Stomach (tissue), 4 donors: ENCODE results near the gene KIF2C.

ENCODE experiments used
- CTCF ChIP-seq, 7 experiments: fragments of 450-650 bp in 4 of 7; fragments of 200-600 bp in 3 of 7; sonication (generic) in 3 of 7; IDR thresholded peaks; one replicate each; pipeline ENCODE4 v1.5.1; 2016 to 2019; ENCODE audit warnings: antibody characterized with exemption in 7 of 7, control low read depth in 2 of 7, mild to moderate bottlenecking in 1 of 7
- POLR2A ChIP-seq, 4 donors: fragments of 450-650 bp; IDR thresholded peaks; one replicate each; pipeline ENCODE4 v1.6.1; 2016; ENCODE audit warnings: antibody characterized with exemption in 4 of 4, control low read depth in 2 of 4, mild to moderate bottlenecking in 1 of 4, moderate library complexity in 1 of 4

- TF ChIP-seq CTCF (IDR thresholded peaks at IDR 0.05): no peak
- no peak for TF ChIP-seq POLR2A (IDR thresholded peaks at IDR 0.05)
Measured at GRCh38 chr1:44775930-44776729, 36.5 kb downstream of the KIF2C start.
